ENCODE measurements around the gene SEMA3E.

The SEMA3E gene

DNA sequence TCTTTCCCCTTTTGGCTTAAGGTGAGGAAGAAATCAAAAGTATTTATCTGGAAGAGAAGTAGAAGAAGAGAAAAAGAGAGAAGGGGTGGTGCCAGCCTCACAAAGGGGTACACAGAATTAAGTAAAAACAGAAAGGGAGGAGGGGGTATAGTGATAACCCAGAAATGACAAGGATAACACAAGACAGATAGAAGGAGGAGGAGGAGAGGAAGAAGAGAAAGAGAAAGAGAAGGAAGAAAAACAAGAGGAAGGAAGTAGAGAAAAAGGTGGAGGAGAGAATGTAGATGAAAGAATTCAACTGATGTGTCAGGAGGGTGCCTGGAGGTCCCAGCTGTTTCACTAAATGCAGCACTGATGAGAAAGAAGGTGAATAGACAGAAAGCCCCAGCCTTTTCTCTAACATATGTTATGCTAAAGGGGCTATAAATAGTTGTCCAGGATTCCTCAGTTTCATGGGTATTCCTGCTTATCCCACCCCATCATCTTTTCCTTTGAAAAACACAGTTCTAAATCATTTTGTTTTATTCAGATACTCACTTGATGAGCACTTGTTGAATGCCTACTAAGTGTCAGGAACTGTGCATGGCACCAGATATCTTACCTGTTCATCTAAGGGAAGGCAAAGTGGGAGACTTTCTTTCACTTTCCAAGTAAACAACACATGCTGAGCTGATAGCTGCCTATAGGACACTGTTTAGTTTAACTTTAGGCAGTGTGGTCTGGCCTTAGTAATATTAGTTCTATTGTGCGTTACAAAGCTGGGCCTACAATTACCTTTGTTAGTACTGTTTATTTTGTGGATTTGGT is 8.0 kb downstream of the SEMA3E start:
- no peak for DNase-seq

DNA sequence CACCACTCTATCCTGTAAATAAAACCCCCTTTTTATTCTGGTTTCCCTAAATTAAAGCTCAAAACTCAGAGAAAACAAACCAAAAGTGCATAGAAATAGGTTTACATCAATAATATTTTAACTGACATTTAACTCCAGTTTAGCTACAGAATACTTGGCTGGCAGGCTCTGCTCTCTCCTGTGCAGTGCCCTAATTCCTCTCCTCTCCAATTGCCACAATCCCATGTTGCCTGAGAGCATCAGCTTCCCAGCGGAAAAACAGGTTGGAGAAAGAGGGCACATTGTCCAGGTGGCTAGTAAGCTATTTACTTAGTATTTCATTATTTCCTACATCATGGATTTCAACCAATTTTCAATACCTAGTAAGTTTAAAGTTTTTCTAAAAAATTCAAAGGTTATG is 8.7 kb downstream of the SEMA3E start:
- no peak for DNase-seq

DNA sequence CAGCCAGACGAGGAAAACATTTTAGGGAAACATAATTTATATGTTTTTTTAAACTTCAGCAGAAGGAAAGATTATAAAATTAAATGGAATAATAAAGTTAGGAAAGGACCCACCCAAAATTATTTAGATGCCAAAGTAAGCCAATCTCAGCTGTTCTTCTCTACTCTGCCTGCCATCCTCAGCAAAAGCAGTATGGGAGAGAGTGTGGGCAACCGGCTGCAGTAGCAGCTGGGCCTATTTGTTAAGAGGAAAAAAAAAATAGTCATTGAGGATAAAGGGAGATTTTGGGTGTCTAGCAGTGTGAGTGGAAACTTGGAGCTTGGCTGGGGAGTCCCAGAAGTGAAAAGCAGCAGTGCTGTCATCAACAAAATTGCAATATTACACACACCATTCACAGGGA is 15.4 kb downstream of the SEMA3E start:
- no peak for DNase-seq

DNA sequence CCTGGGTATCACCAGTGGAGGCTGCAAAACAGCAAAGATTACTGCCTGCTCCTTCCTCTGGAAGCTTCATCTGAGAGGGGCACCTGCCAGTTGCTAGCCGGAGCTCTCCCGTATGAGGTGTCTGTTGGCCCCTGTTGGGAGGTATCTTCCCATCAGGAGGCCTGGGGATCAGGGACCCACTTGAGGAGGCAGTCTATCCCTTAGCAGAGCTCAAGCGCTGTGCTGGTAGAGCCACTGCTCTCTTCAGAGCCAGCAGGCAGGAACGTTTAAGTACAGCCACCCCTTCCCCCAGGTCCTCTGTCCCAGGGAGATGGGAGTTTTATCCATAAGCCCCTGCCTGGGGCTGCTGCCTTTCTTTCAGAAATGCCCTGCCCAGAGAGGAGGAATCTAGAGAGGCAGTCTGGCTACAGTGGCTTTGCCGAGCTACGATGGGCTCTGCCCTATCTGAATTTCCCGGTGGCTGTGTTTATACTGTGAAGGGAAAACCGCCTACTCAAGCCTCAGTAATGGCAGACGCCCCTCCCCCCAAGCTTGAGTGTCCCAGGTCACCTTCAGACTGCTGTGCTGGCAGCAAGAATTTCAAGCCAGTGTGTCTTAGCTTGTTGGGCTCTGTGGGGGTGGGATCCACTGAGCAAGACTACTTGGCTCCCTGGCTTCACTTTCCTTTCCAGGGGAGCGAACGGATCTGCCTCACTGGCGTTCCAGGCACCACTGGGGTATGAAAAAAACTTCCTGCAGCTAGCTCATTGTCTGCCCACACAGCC is 19.6 kb downstream of the SEMA3E start:
- DNase-seq = no peak

DNA sequence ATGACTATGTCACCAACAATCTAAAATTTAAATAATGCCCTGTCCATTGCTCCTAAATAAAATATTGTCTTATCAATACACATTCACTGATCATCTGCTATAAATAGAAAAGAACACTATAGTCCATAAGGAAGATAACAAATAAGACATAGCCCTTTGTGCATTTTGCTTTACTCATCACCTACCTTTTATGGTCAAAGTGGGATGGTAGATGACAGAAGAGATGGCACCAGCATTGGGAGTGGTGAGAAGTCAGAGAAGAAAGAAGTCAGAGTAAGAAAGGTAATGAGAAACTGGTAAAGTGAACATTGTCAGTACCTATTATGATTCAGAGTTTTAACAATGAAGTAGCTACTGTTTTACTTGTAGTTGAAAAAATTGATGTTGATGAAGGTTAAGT is 31.1 kb downstream of the SEMA3E start:
- no peak for DNase-seq

DNA sequence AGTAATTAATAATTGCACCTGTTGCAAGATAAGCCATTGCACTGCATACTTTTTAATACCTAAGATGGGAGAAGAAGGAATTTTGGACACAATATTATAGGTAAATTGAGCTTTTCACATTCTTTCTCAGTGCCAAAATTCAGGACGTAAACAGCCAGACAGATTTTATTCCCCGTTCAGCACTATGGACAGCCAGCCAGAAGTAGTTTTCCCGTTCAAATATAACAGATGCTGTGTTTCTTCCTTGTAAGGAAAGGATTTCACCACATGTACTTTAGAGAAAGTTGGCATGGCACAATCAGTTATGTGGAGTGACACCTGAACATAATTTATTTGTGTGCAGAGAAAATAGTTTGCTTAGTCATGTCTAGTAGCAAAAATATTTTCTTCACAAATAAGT is 34.8 kb downstream of the SEMA3E start:
- DNase-seq = no peak

DNA sequence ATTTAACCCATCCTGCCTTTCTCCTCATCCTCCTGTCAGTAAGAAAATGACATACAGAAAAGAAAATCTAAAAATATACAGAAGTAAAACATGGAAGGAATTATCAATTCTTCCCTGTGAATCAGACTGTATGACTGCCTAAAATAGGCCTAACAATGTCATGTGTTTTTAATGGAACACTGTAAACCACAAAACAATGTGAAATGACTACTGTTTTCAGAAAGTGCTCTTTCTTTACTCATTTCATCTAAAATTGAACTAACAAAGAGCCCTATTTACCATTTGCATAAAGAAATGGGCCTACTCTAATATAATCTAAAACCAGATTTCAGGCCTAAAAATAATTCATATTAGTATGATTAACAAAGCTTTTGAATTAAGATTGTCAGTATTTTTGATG is 35.7 kb downstream of the SEMA3E start:
- DNase-seq = no peak

DNA sequence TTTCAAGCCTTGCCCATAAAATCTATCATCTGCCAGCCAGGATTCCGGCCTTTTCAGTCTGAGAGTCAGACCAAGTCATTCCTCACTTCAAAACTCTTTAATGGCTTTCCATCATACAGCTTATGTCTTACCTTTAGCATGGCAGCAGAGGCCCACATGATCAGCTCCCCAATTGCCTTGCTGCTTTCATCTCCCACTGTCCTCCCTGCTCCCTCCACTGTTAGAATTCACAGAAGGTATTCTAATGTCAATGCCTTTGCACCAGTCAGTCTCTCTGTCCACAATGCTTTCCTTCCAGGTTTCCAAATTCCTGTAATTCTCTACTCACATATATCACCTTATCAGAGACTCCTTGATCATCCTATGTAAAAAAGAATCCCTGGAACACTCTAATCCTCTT is 37.2 kb downstream of the SEMA3E start:
- DNase-seq = no peak

DNA sequence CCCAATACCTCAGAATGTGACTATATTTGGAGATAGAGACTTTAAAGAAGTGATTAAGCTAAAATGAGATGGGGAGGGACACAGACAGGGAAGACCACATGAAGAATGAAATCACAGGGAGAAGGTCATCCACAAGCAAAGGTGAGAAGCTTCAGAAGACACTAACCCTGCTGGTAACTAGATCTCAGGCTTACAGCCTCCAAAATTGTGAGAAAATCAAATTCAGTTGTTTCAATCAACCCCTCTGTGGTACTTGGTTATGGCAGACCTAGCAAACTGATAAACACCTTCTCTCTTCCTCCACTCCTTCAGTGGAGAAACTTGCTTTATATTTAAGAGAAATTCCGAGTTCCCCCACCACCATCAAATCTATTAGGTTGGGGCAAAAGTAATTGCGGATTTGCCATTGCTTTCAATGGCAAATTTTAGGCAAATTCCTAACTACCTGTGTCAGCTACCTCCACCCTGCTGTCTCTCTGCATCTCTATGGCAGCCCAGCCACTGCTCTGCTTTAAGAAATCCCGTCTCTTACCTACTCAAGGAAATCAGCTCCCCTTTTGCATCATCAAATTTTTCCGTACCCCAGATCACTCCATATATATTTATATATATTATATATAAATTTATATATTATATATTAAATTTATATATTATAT is 38.2 kb downstream of the SEMA3E start:
- DNase-seq = no peak

DNA sequence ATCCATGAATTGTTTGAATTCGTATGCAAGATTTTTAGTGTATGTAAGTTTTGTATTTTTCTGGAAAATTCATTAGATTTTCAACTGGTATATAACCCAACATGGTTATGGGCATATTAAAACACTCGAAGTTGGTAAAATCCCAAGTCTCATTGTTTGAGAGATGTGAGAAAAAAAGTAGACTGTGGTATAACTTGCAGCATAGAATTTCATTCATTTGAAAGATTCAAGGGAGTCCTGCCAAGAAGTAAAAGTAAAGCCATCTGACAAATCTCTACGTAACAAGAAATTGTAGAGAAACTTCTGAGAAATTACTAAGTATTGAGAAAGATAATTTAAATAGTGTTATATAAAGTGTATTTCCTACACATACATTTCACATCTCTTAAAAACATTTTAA is 40.2 kb downstream of the SEMA3E start:
- no peak for DNase-seq

DNA sequence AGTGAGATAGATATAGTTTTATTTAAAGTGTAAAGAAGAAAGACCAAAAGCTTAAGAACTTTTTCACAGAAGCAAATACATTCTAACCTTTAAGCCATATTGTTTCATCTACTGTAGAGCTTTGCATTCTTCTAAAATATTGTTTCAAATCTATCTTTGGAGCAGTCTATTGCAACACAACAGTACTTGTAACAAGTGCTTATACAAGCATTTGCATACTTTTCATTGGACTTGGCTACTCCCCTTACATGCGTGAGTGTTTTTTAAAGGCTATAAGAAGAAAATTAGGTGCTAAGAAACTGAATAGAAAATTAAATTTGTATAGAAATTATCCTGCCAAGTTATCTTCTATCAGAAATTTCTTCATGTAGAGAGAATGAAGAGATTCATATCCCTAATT is 45.3 kb downstream of the SEMA3E start:
- no peak for DNase-seq

DNA sequence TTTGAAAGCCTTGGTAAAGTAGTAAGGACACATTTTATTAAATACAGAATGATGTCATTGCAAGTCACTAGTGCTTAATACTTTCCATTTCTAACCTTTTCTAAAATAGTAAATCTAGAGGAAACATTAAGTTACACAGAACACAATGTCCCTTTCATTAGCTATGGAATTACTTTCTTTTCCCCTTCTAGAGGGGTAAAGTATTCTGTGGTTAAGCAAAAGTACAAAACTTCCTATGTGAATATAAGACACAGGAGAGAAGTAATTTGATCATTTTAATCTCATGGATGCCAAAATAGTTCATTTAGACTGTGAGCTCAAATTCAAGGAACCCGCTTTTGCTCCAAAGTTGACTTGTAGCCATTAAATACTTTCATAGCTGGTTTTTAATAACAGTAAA is 49.8 kb downstream of the SEMA3E start:
- no peak for DNase-seq

DNA sequence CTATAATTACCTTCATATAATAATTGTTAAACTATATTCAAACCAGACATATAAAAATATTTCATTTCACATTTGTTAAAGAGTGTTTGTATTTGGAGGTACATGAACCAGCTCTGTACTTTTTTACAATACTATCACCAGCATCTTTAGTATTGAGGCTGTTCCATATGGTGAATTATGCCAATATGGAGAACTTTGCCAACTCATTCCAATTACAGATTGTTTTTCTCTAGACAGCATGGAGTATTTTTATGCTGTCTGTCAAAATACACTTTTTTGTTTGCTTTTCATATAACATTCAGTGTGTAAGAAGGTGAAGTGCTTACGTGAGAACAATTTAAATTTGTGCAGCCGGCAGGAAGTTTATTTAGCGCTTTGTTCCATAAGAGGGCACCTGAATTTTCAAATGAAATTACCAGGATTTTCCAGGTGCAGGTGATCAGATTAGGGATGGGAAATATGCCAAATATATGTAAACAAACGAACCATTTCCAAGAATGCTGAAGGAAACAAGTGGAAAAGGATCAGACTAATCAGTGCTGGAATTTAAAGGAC is 54.9 kb downstream of the SEMA3E start:
- DNase-seq = no peak

DNA sequence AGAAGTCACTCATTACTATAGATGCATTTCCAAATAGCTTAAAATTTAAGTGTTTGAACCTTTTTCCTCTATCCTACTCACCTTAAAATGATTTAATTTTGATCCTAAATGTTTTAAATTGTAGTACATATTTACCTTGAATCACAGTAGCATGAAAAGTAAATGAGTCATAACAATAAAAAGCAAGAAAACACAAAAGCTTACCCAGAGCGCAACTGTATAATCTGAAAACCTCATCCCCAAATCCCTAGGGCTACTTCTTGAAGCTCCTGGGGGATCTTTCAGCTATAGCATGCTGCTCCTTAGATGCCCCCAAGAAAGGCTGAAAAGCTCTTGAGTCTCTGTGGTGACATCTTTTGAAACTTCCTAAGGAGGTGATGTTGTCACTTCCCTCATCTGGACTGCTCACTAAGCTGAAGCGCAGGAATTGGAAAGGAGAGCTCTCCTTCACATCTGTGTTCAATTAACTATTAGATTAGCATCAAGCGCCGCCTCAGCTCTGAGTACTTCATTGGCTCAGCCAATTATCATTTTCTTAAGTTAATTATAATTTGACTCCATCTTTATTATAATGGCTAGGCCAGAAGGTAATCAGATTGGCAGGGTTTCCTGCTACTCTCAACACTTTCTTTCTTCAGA is 60.2 kb downstream of the SEMA3E start:
- DNase-seq = no peak

DNA sequence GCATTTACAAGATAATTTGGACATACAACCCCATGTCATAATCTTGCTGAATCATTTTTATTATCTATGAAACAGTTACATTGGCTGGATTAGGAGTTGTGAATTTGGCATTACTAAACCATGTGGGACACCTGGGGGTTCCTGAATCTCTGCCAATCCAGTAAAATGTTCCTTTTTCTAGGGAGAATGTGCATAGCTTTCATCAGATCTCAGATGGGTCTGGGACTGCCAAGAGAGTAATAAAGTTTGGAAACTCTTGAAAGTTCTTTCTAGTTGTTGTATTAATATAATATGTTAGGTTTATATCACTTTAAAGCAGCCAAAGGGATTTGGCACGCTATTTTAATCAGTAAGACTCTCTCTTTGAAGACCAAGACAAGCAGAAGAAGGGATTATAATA is 62.7 kb downstream of the SEMA3E start:
- DNase-seq = no peak

DNA sequence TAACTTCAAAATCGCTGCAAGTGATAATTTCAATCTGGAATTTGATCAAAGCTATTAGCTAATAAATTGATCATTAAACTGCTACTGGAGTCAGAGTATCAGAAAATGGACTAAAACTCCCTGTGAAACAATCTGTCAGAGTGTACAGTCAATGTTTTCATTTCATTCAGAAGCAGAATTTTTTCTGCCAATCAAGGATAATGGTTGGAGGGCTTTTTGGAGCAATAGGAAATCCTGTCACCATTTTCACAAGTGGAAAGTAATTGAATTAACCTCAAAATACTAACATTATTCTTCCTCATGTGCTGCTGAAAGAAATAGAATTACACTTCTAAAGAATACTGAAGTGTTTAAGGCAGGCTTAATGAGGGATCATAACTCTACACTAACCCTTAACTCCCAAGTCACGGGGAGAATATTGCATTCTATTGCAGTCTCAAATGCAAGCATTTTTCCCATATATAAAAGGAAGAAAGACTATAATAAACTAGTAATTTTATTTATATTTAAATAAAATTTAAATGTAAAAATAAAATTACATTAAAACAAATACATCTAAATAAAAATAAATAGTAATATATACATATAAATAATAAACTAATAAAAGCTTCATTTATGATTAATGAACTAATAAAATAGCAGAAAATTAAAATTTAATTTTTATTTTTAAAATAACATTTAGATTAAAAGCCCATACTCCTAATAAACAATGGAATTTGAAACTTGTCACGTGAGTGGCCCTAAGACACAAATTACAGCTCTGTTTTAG is 67.1 kb downstream of the SEMA3E start:
- DNase-seq = no peak

DNA sequence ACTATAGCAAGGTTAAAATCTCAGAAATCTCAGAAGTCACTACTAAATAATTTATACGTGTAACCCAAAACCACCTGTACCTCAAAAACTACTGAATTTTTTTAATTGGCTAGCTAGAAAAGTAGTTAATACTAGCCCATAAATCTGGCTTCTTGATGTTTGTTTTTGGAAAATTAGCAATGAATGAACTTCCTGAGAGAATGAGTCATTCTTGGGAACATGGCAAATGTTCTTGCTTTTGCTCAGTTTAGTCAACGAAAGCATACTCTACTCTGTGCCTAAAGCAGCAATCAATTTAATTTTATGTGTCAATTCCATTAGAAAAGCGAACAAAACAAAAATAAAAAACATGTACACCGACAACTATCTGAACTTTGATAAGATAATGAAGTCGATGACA is 69.2 kb downstream of the SEMA3E start:
- no peak for DNase-seq

DNA sequence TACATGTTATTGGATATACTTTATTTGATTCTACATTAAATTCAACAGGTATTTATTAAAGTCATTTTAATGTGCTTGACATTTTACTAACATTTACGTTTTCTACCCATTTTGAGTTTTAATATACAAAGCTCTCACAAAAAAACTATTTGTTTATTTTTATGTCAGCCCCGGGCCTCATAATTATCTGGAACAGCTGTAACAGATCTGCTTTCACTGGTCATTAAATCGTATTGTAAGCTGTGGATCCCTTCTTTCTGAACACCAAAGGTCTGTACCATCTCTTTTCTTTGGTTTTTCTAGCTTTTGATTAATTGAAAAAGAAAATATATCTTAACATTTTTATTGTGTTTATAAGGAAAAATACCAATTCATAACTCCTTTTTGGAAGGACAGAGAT is 73.5 kb downstream of the SEMA3E start:
- no peak for DNase-seq

DNA sequence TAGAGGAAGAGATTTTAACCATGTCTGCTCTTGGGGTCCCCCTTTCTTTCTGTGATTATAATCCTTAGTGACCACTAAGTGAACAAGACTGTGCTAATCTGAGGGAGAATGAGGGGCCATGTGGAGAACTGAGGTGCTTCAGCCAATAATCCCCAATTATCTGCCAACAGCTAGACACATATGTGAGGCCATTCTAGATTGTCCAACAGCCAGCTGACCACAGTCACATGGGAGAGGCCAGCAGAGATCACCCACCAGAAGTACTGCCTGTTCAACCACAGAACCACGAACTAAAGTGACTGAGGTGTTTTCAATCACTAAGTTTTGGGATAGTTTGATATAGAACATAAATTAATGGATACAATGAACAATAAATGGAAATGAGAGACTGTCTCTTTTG is 74.3 kb downstream of the SEMA3E start:
- no peak for DNase-seq

DNA sequence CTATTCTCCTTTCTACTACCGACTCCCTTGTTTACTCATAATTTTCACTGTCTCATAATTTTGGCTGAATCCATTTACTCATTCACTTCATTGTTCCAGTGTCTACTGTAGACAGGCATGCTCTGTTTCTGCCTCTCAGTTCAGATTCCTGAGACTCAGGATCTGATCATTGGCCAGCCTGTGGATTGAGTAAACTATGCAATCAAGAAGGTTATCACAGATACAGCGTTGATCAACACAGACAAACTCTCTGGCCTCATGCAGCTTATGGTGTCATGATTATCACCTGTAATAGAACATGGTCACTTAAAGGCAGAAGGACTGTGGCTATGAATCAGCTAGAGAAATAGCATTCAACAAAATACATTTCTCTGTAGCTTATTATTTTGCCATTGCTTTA is 86.0 kb downstream of the SEMA3E start:
- DNase-seq = no peak

DNA sequence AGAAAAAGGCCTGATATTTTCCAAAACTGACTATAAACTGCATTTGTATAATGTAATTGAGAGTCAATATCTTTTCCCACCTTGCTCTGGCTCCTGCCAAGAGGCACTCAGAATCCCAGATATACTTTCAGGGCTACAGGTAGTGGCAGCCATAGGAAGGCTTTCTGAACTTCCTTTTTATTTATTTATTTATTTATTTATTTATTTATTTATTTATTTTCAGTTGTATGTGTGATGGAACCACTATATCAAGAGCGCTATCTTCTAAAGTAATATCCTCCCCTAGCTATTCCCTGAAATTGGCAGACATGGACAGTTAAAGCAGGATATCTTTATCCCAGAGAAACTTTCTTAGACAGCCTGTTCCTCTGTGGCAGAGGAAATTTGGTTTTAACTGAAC is 86.7 kb downstream of the SEMA3E start:
- no peak for DNase-seq

DNA sequence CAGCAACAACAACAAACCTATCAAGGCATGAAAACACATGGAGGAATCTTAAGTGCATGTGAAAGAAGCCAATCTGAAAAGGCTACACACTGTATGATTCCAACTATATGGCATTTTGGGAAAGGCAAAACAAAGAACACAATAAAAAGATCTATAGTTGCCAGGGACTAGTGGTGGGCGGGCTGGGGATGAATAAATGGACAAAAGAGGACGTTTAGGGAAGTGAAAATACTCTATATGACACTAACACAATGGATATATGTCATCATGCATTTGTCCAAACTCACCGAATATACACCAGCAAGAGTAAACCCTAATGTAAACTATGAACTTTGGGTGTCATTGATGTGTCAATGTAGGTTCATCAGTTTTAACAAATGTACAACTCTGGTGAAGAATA is 89.1 kb downstream of the SEMA3E start:
- DNase-seq = no peak
